Dermis microvascular lymphatic vessel endothelial cell (primary cell): ENCODE measurements around the gene SEPTIN8. TPM values are rescaled to one million over a fixed set of nuclear protein-coding genes. Genes with fewer than 3 reads are reported as not detected.

Source experiments
- DNase-seq, 2 donors: peaks; one replicate each; pipeline versions ENCODE4 v3.0.0 to v3.0.0-alpha.2; 2010; ENCODE audit warnings: low read depth in 2 of 2
- total RNA-seq: library from RNA; depleted of rRNA; stranded (reverse); fragments of >200 nt; gene quantifications from 2 replicates; pipeline ENCODE4 v1.2.1, GENCODE V29; 2014

The SEPTIN8 gene
- total RNA-seq, 1 donor from 2014 or later = 36.3 TPM

DNA sequence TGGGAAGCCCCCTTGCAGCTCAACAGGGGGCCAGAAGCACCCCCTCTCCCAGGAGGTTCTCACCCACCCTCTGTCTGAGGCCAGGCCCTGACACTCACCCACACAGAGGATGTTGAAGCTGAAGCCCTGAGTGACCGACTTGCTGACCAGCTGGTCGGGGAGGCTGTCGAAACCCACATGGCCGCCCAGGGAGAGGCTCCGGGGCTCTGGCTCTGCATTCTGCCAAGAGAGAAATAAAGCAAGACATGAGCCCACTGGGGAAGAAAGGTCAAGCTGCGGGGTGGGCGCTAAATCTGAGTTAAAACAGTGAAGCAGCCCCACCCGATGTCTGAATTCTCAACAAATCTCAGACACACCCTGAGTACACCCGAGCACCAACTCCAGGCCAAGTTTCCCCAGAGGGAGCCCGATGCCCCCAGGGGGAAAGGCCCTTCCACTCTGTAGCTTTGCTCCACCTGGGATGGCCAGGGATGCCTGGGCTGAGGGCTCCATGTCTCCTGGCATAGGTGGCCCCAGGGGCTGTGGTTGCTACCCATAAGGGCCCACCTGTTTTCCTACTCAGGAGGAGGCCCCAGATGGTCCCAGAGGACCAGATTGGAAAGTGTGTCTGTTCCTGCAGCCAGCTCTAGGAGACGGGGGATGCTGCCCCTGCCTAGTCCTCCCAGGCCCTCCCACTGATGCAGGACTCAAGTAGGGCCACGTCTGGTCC lies 11.6 kb downstream of the SEPTIN8 start:
- DNase-seq = no peak

- no peak for DNase-seq
Measured at GRCh38 chr5:132764671-132765238, 12.3 kb downstream of the SEPTIN8 start.

DNA sequence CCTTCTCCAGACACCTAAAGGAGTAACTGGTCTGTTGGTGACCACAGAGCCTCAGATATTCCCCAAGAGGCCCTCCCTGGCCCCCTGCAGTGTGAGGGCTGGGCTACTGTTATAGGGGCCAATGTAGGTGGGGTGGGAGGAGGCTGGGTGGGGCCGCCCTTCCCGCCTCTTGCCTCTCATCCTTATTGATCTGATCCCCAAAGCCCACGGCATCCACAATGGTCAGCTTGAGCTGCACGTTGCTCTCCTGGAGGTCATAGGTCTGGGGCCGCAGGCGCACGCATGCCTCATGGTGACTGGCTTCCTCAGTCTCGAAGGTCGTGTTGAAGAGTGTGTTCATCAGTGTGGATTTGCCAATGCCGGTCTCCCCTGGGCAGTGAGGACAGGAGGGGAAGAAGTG lies 13.0 kb downstream of the SEPTIN8 start:
- DNase-seq = no peak

DNA sequence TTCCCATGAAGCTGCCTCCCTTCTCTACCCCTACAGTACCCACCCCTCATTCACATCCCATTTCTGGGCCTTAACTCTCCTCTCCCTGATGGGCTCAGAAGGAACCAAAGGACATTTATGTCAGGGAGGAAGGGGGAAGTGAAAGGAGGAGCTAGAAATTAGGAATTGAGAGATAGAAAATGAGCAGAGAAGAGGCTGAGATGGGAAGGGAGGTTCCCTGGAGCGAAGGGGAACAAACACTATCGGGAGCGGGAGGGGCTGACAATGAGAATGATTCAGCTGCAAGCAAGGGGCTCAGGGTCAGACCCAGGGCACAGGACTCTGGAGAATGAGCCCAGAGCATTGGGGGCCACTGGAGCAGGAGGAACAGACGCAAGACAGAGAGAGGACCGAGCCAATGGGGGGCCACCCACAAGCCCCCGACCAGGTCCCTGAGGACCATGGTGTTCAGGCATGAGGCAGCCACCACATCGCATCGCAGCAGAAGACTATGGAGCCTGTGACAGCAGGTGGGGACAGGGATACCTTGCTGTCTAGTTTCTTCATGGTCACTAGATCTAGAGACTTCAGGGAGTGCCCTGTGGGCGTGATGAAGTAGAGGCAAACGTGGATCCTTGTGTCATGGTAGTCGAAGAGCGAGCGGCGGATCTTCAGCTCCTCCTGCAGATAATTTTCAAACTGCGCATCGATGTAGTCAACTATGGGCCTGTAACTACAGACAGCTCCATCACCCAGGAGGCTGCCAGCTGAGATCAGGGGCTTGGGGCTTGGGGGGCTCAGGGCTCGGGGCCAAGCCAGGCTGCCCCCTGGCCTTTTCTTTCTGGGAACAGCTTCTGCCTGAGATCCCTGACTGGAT lies 13.6 kb downstream of the SEPTIN8 start:
- DNase-seq = no peak

DNA sequence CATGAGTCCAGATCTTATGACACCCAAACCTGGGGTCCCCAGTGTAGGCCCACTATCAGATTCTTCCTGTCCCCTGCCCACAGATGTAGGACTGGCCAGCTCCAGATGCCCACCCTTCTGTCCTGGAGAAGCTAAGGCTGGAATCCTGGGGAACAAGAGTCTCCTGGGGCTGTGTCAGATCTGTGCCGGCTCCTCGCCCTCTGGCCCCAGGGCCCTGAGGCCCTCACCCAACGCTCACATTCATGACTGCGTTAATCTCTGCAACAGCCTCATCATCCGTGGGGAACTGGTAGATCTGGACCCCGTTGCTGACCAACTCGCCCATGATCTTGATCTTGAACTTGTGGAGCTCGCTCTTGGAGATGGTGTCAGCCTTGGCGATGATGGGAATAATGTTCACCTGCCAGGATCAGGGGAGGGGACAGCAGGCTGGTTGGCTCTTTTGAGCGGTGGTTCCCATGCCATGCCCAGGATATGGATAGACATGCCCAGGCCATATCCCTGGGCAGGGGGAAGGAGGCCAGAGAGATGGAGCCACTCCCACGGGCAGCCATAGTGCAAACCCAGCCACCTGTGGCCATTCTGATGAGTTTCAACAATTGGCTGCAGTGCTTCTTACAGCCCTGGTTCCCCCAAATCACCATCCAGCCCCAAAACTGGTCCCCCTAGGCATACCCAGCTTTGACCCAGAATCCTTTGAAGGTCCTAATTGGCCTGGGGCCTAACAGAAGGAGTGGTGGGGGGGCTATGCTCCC lies 14.6 kb downstream of the SEPTIN8 start:
- DNase-seq = no peak

DNA sequence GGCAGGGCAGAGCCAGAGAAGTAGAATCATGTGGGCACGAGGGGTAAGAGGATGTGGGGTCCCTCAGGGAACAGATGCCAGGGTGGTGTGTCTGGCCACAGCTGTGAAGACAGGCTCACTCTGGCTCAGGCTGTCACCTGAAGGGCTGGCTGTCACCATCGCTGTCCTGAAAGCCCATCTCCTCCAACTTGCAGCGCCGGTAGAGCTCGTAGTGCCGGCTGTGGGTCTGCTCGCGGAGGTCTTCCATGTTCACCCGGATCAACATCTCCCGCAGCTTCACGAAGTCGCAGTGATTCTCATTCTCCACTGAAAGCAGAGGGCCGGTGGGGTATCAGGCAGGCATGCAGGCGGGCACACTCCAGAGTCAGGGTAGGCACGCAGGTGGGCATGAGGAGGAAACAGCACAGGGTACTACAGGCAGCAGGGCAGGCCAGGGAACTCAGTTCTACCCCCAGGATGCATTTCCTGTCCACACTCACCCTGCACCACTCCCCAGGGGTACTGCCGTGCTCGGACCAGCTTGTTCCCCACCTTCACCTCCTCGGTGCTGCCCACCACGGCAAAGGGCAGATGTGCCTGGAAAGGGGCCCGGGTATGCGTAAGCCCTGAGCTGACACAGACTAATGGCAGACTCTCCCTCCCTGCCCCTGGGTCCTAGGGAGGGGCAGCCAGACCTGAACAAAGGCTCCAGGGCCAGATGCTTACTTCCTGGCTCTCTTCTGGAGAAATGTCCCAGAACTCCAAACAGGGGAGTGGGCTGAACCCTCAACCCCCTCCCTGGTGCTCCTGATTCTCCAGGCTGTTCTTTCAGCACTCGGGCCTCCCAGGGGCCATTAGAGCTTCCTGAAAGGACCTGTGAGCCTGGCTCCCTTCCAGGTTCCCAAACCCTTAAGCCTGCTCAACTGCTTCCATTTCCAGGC lies 15.5 kb downstream of the SEPTIN8 start:
- no peak for DNase-seq

DNA sequence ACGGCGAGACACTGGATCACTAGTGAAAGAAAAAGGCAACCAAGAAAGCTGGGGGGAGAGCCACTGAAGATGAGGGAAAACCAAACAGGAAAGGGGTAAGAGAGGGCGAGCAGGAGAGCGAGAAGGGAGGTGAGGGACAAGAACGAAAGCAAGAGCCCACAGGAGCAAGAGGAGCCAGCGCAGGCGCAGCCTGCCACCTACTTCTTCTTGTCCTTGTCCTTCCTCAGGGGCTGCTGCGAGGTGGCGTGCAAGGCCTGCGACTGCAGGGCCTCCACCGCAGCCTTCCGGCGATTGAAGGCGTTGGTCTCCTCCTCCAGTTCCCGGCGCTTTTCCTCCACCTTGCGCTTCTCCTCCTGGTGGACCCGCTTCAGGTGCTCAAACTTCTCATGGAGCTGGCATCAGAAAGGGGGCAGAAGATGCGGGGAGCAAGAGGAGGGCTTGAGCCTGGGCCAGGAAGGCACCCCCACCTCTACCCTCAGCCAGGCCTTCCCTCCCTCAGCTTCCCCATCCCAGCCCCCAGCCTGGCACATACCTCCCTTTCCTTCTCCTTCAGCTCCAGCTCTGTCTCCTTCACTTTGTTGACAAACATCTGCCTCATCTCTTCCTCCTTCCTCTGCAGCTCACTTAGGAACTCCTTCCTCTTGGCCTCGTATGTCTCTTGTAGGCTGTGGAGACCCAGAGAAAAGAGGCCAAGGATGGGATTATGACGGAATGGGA lies 16.3 kb downstream of the SEPTIN8 start:
- no peak for DNase-seq

GRCh38 chr5:132760049-132760420 lies 17.0 kb downstream of the SEPTIN8 start:
- DNase-seq = no peak

- DNase-seq = no peak
Measured at GRCh38 chr5:132759114-132760048, 17.7 kb downstream of the SEPTIN8 start.

GRCh38 chr5:132758451-132758850 lies 18.6 kb downstream of the SEPTIN8 start:
- no peak for DNase-seq

- DNase-seq = no peak
Measured at GRCh38 chr5:132756542-132756941, 20.5 kb downstream of the SEPTIN8 start.

DNA sequence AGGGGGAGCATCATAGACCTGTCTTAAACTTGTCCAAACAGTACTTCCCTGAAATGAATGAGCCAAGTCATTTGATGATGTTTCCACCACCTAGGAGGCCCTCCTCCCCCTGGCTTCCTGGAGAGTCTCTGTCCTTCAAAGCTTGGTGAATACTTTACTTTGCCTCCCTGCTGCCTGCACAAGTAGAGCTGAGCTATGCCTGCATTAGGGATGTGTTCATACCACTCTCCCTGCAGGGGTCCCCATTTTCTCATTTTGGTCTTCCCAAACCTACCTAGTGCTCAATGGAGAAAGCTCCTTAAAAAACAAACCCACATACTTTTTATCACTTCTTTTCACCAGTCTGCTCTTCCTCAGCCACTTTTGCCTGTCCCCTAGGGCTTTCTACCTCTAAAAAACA lies 22.1 kb downstream of the SEPTIN8 start:
- peak in 1 of 2 donors; percentile 47 for DNase-seq

DNA sequence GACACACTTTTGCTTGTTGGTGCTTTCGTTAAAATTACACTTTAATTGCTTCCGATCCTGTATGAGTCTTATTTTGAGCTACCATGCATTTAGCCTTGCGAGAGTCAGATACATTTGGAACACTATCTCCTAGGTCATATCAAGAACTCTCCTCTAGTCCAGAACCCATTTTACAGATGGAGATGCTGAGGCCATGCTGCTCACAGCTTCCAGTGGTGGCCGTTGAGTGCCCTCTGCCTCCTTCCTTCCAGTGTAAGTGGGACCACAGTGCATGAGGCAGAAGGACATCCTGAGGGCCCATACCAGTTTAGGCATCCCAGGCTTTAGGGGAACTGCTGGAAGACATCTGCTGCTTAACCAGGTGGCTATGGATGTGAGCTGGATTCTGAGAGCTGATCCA lies 22.9 kb downstream of the SEPTIN8 start:
- no peak for DNase-seq

DNA sequence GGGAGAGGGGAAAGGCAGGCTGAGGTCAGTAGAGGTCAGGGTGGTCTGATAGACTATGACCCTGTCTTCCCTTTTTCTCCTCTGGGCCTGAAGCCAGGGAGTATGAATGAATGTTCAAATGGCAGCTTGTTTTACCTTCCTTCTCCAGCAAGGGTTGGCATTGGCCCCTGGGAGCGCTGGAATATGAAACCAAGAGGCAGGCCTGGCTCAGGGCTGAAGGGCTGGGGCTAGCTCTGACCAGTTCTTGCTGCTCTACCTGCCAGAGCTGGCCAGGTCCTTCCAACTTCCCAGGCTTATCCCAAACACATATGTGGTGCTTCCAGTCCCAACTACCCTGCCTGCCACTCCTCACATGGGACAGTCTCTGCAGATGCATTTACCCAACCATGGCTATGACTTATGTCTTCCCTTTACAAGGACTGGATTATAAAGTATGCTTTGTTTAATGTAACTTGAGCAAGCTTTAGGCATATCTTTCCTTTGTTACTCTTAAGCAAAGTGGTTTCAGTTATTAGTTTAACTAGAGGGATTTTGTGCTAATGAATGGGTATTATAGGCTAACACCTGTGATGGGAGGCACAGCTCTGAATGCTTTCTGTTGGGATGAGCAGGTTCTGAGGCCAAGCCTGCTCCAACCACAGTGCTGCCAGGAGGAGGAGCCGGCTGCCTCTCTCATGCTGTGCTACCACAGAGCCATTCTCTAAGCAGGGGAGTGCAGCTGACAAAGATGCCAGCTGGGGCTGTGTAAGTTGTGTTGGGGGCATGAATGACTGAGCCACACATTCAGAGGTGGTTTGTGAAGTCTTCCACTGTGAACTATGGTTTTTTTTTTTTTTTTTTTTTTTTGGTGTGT lies 23.7 kb downstream of the SEPTIN8 start:
- DNase-seq = no peak

DNA sequence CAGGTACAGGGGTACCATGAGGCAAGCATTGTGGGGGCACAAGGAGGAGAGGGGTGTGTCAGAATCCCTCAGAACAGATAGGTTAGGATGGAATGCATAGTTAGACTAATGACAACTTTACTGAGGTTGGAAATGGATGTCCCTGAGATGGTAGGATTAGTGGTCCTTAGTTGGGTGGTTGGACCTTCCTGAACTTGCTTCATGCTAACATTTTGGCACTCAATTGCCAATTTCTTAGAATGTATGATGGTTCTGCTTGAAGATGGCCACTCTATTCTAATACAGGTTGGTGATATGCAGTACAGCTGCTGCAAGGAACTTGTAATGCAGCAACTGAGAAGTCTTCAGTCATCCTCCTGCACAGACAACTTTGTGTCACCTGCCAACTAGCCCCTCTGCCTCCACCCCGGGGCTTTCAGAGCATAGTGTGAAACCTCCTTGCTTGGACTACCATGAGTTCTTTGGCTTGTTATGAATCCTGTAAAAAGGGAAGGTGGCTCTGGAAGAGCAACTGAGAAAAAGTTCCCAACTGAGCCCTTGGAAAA lies 24.4 kb downstream of the SEPTIN8 start:
- no peak for DNase-seq

DNA sequence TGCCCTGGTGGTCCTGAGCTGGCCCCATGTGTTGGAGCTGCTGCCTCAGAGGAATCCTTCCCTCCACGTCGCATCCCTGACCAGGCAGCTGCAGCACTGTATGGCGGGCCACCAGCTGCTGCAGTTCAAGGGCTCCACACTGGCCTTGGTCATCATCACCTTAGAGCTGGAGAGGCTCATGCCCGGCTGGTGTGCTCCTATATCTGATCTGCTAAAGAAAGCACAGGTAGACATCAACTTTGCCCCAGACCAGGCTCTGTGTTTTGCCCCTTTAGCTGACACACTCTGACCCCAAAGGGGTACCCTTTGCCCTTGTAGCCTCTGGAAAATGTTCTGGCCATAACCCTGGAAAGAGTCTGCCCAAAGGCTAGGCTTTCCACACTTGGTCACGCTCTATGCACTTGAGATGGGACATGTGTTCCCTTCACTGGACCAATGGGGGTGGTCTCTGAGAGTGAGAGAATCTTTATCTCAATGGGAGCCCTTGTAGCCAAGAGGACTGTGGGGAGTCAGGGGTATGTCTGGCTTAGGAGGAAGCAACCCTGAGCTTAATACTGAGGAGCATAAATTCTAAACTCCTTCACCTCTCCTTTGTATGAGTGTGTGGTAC lies 25.0 kb downstream of the SEPTIN8 start:
- DNase-seq = no peak

- DNase-seq = no peak
Measured at GRCh38 chr5:132751444-132751843, 25.6 kb downstream of the SEPTIN8 start.
